Measurements from ENCODE around the gene CCDC157. TPM values are rescaled to one million over a fixed set of nuclear protein-coding genes. Genes with fewer than 3 reads are reported as not detected.
"Not testable (repeated sequence)": the region's sequence is repeated elsewhere in the genome, so short reads cannot be mapped to it uniquely, and the experiment has no call there.

The CCDC157 gene
- total and polyA plus RNA-seq, 2 donors (not counting 1 experiment from before 2014, with no cell fraction given) = 3.6 to 6.4 TPM

GRCh38 chr22:30399718-30400117 lies 42.9 kb downstream of the CCDC157 start:
- no peak overlapping the region for H3K4me2 ChIP-seq (replicated peaks; ENCODE audit: low read depth, low read length, poor library complexity, severe bottlenecking)
- CTCF ChIA-PET = interaction anchor here (19.9 kb wide), 1 partner anchor 111 kb away, joined by 510 read pairs; the partner anchor contains the start of gene CASTOR1
- WGBS (ENCODE audit: insufficient coverage) = 93% methylated on average over 3 of the region's 5 CpGs
- H3K27me3 ChIP-seq (replicated peaks in 1 of 4; ENCODE audit: control extremely low read depth in 1 of 4, control insufficient read depth in 3 of 4, insufficient read depth in 4 of 4, low read length in 3 of 4) = peaks cover 0 to 40% (median 26%) of the 10 kb centered on the region in 4 experiments
- no peak overlapping the region for H3K4me3 Mint-ChIP-seq
- H3K4me1 ChIP-seq (ENCODE audit: control insufficient read depth in 2 of 2, insufficient read depth in 2 of 2, low read length in 2 of 2) = peaks cover 17 to 22% of the 10 kb centered on the region in 2 donors
- peaks cover 37% of the 10 kb centered on the region for H3K27me3 Mint-ChIP-seq
- H3K79me2 ChIP-seq (ENCODE audit: control insufficient read depth, insufficient read depth, low read length) = no peaks in the 10 kb centered on the region
- H3K27ac ChIP-seq (ENCODE audit: low read length in 2 of 2) = no peak overlapping the region
- intact Hi-C loops (cut with micrococcal nuclease) = loop anchor here (10.0 kb wide), 1 partner anchor 195 kb away; the partner anchor contains the start of gene PES1
- no peak overlapping the region for H3K4me3 ChIP-seq (ENCODE audit: control extremely low read depth in 1 of 5, extremely low read depth in 1 of 5, insufficient read depth in 1 of 5, low read depth in 2 of 5, low read length in 4 of 5)
- ATAC-seq (ENCODE audit: low read depth) = no peak
- H3K9ac ChIP-seq (ENCODE audit: low read length) = no peak overlapping the region
- TF ChIP-seq EZH2 (IDR thresholded peaks at IDR 0.05; ENCODE audit: borderline replicate concordance, insufficient read depth, low read depth, low read length, poor library complexity, severe bottlenecking) = no peak
- TF ChIP-seq CTCF (IDR thresholded peaks at IDR 0.05) = no peak
- no peak overlapping the region for H2AFZ ChIP-seq (ENCODE audit: insufficient read depth, low read depth, low read length, poor library complexity, severe bottlenecking)
- H3K4me1 Mint-ChIP-seq = peaks cover 10% of the 10 kb centered on the region
- POLR2A ChIA-PET = no interaction called here
- peaks cover 0 to 8% (median 0%) of the 10 kb centered on the region in 3 donors for H3K9me3 ChIP-seq (ENCODE audit: control extremely low read depth in 1 of 3, control insufficient read depth in 2 of 3, insufficient read depth in 1 of 3, low read length in 2 of 3)
- no peak overlapping the region for H3K27ac Mint-ChIP-seq
- no peaks in the 10 kb centered on the region for H3K9me3 Mint-ChIP-seq (ENCODE audit: insufficient read depth)
- no peaks in the 10 kb centered on the region for H3K36me3 ChIP-seq (replicated peaks in 1 of 2; ENCODE audit: control extremely low read depth in 1 of 2, control insufficient read depth in 1 of 2, extremely low read depth in 1 of 2, insufficient read depth in 2 of 2, low read length in 1 of 2)
- no peak for DNase-seq
- no peaks in the 10 kb centered on the region for H4K20me1 ChIP-seq (ENCODE audit: control insufficient read depth, insufficient read depth, low read length, poor library complexity, severe bottlenecking)

- Histone ChIP-seq H3K36me3 (replicated peaks in 1 of 2; ENCODE audit: control extremely low read depth in 1 of 2, control insufficient read depth in 1 of 2, extremely low read depth in 1 of 2, insufficient read depth in 2 of 2, low read length in 1 of 2) (no peaks in the 10 kb centered on the region), H3K27ac (ENCODE audit: low read length in 2 of 2) (no peak overlapping the region), H4K20me1 (ENCODE audit: control insufficient read depth, insufficient read depth, low read length, poor library complexity, severe bottlenecking) (no peaks in the 10 kb centered on the region), H3K9ac (ENCODE audit: low read length) (no peak overlapping the region), H3K27me3 (replicated peaks in 1 of 4; ENCODE audit: control extremely low read depth in 1 of 4, control insufficient read depth in 3 of 4, insufficient read depth in 4 of 4, low read length in 3 of 4) (peaks cover 0 to 40% (median 26%) of the 10 kb centered on the region in 4 experiments), H3K4me2 (replicated peaks; ENCODE audit: low read depth, low read length, poor library complexity, severe bottlenecking) (no peak overlapping the region), H2AFZ (ENCODE audit: insufficient read depth, low read depth, low read length, poor library complexity, severe bottlenecking) (no peak overlapping the region), H3K4me1 (ENCODE audit: control insufficient read depth in 2 of 2, insufficient read depth in 2 of 2, low read length in 2 of 2) (peaks cover 17 to 22% of the 10 kb centered on the region in 2 donors), H3K4me3 (ENCODE audit: control extremely low read depth in 1 of 5, extremely low read depth in 1 of 5, insufficient read depth in 1 of 5, low read depth in 2 of 5, low read length in 4 of 5) (no peak overlapping the region), H3K79me2 (ENCODE audit: control insufficient read depth, insufficient read depth, low read length) (no peaks in the 10 kb centered on the region), H3K9me3 (ENCODE audit: control extremely low read depth in 1 of 3, control insufficient read depth in 2 of 3, insufficient read depth in 1 of 3, low read length in 2 of 3) (peaks cover 0 to 8% (median 0%) of the 10 kb centered on the region in 3 donors)
- no peak for TF ChIP-seq EZH2 (IDR thresholded peaks at IDR 0.05; ENCODE audit: borderline replicate concordance, insufficient read depth, low read depth, low read length, poor library complexity, severe bottlenecking)
- TF ChIP-seq CTCF (IDR thresholded peaks at IDR 0.05) = no peak
- DNase-seq (no peak), ATAC-seq (ENCODE audit: low read depth) (no peak)
- POLR2A ChIA-PET = no interaction called here
- peaks cover 10% of the 10 kb centered on the region for H3K4me1 Mint-ChIP-seq
- H3K9me3 Mint-ChIP-seq (ENCODE audit: insufficient read depth) = no peaks in the 10 kb centered on the region
- H3K27me3 Mint-ChIP-seq = peaks cover 33% of the 10 kb centered on the region
- 78% methylated on average over 1 of the region's 1 CpG for WGBS (ENCODE audit: insufficient coverage)
- CTCF ChIA-PET = interaction anchor here (0.6 to 19.9 kb wide), 2 partner anchors 112 to 1347 kb away, joined by 5 to 510 read pairs; partner anchors contain the start of gene CASTOR1
- H3K4me3 Mint-ChIP-seq = no peak overlapping the region
- intact Hi-C loops (cut with micrococcal nuclease) = no loop called here
- H3K27ac Mint-ChIP-seq = no peak overlapping the region
Measured at GRCh38 chr22:30400159-30400558, 43.4 kb downstream of the CCDC157 start.

GRCh38 chr22:30401024-30401423 lies 44.2 kb downstream of the CCDC157 start:
- H3K79me2 ChIP-seq (ENCODE audit: control insufficient read depth, insufficient read depth, low read length); H3K9me3 ChIP-seq (ENCODE audit: control extremely low read depth in 1 of 3, control insufficient read depth in 2 of 3, insufficient read depth in 1 of 3, low read length in 2 of 3); H2AFZ ChIP-seq (ENCODE audit: insufficient read depth, low read depth, low read length, poor library complexity, severe bottlenecking); POLR2A ChIA-PET; ATAC-seq (ENCODE audit: low read depth); H3K27ac Mint-ChIP-seq; H3K4me3 ChIP-seq (ENCODE audit: control extremely low read depth in 1 of 5, extremely low read depth in 1 of 5, insufficient read depth in 1 of 5, low read depth in 2 of 5, low read length in 4 of 5); intact Hi-C loops (cut with micrococcal nuclease); H3K9me3 Mint-ChIP-seq (ENCODE audit: insufficient read depth); H3K4me3 Mint-ChIP-seq; H3K4me1 Mint-ChIP-seq; H3K36me3 ChIP-seq (replicated peaks in 1 of 2; ENCODE audit: control extremely low read depth in 1 of 2, control insufficient read depth in 1 of 2, extremely low read depth in 1 of 2, insufficient read depth in 2 of 2, low read length in 1 of 2); DNase-seq; H3K27ac ChIP-seq (ENCODE audit: low read length in 2 of 2); H3K9ac ChIP-seq (ENCODE audit: low read length); H3K4me2 ChIP-seq (replicated peaks; ENCODE audit: low read depth, low read length, poor library complexity, severe bottlenecking); H4K20me1 ChIP-seq (ENCODE audit: control insufficient read depth, insufficient read depth, low read length, poor library complexity, severe bottlenecking): not testable (repeated sequence)
- WGBS (ENCODE audit: insufficient coverage) = 100% methylated on average over 2 of the region's 3 CpGs
- peaks cover 17 to 22% of the 10 kb centered on the region in 2 donors for H3K4me1 ChIP-seq (ENCODE audit: control insufficient read depth in 2 of 2, insufficient read depth in 2 of 2, low read length in 2 of 2)
- peaks cover 0 to 35% (median 21%) of the 10 kb centered on the region in 4 experiments for H3K27me3 ChIP-seq (replicated peaks in 1 of 4; ENCODE audit: control extremely low read depth in 1 of 4, control insufficient read depth in 3 of 4, insufficient read depth in 4 of 4, low read length in 3 of 4)
- peaks cover 28% of the 10 kb centered on the region for H3K27me3 Mint-ChIP-seq
- CTCF ChIA-PET = interaction anchor here (0.6 to 1.5 kb wide), 3 partner anchors 10 to 1347 kb away, joined by 3 to 5 read pairs (median 3); no protein-coding TSS in a partner anchor

Measured in B cell (primary cell).